ENCODE data around the gene IFNLR1. TPM values are rescaled to one million over a fixed set of nuclear protein-coding genes. Genes with fewer than 3 reads are reported as not detected.

The IFNLR1 gene
- total RNA-seq, 1 experiment from 2014 or later, result 6.1 TPM

- Mint-ChIP-seq H3K36me3 (ENCODE audit: insufficient read depth, unreplicated experiment) (no peaks in the 10 kb centered on the region), H3K9me3 (ENCODE audit: unreplicated experiment) (no peaks in the 10 kb centered on the region), H3K27ac (ENCODE audit: unreplicated experiment) (no peak overlapping the region), H3K27me3 (ENCODE audit: insufficient read depth, unreplicated experiment) (no peaks in the 10 kb centered on the region), H3K4me3 (ENCODE audit: unreplicated experiment) (no peak overlapping the region), H3K4me1 (ENCODE audit: low read depth, unreplicated experiment) (no peaks in the 10 kb centered on the region)
- TF ChIP-seq CTCF (IDR thresholded peaks at IDR 0.05; ENCODE audit: insufficient read depth in 1 of 2, low read depth in 1 of 2, low read length in 1 of 2, severe bottlenecking in 1 of 2, unreplicated experiment in 1 of 2), result no peak
- intact Hi-C loops (cut with micrococcal nuclease; ENCODE audit: unreplicated experiment), result no loop called here
- Histone ChIP-seq H3K4me3 (ENCODE audit: low read depth, low read length) (no peak overlapping the region), H3K9me3 (no peaks in the 10 kb centered on the region), H3K27me3 (replicated peaks; ENCODE audit: control insufficient read depth, insufficient read depth, low read length) (no peaks in the 10 kb centered on the region; the same call in 1 of the 2 replicates), H3K4me1 (no peaks in the 10 kb centered on the region), H3K36me3 (ENCODE audit: control insufficient read depth, insufficient read depth, low read length) (no peaks in the 10 kb centered on the region)
- ChIA-PET CTCF (no interaction called here), POLR2A (no interaction called here)
- BruUV-seq (replicated peaks), result no TSS peak
- DNase-seq, result no peak
Measured at GRCh38 chr1:24216276-24217074, 29.4 kb upstream of the IFNLR1 start.

- ChIA-PET POLR2A (no interaction called here), CTCF (no interaction called here)
- no peak for DNase-seq
- no peak for TF ChIP-seq CTCF (IDR thresholded peaks at IDR 0.05; ENCODE audit: insufficient read depth in 1 of 2, low read depth in 1 of 2, low read length in 1 of 2, severe bottlenecking in 1 of 2, unreplicated experiment in 1 of 2)
- Mint-ChIP-seq H3K27me3 (ENCODE audit: insufficient read depth, unreplicated experiment) (no peaks in the 10 kb centered on the region), H3K4me3 (ENCODE audit: unreplicated experiment) (no peak overlapping the region), H3K4me1 (ENCODE audit: low read depth, unreplicated experiment) (no peaks in the 10 kb centered on the region), H3K27ac (ENCODE audit: unreplicated experiment) (no peak overlapping the region), H3K36me3 (ENCODE audit: insufficient read depth, unreplicated experiment) (no peaks in the 10 kb centered on the region), H3K9me3 (ENCODE audit: unreplicated experiment) (no peaks in the 10 kb centered on the region)
- Histone ChIP-seq H3K36me3 (ENCODE audit: control insufficient read depth, insufficient read depth, low read length) (no peaks in the 10 kb centered on the region), H3K27me3 (replicated peaks; ENCODE audit: control insufficient read depth, insufficient read depth, low read length) (no peaks in the 10 kb centered on the region; the same call in 1 of the 2 replicates), H3K9me3 (no peaks in the 10 kb centered on the region), H3K4me1 (no peaks in the 10 kb centered on the region), H3K4me3 (ENCODE audit: low read depth, low read length) (no peak overlapping the region)
- BruUV-seq (replicated peaks), result no TSS peak
- intact Hi-C loops (cut with micrococcal nuclease; ENCODE audit: unreplicated experiment), result no loop called here
Measured at GRCh38 chr1:24215226-24215814, 28.2 kb upstream of the IFNLR1 start.

- no peaks in the 10 kb centered on the region for H3K27me3 Mint-ChIP-seq (ENCODE audit: insufficient read depth, unreplicated experiment)
- intact Hi-C loops (cut with micrococcal nuclease; ENCODE audit: unreplicated experiment), result no loop called here
Measured at GRCh38 chr1:24212376-24212775, 25.3 kb upstream of the IFNLR1 start.

More at GRCh38 chr1:24212376-24212775, 25.3 kb upstream of the IFNLR1 start:
- no peak overlapping the region for H3K4me3 ChIP-seq (ENCODE audit: low read depth, low read length)
- Mint-ChIP-seq H3K27ac (ENCODE audit: unreplicated experiment) (no peak overlapping the region), H3K36me3 (ENCODE audit: insufficient read depth, unreplicated experiment) (no peaks in the 10 kb centered on the region), H3K4me1 (ENCODE audit: low read depth, unreplicated experiment) (no peaks in the 10 kb centered on the region), H3K4me3 (ENCODE audit: unreplicated experiment) (no peak overlapping the region), H3K9me3 (ENCODE audit: unreplicated experiment) (no peaks in the 10 kb centered on the region)
- POLR2A ChIA-PET, result no interaction called here
- H3K9me3 ChIP-seq, result no peaks in the 10 kb centered on the region
- TF ChIP-seq CTCF (IDR thresholded peaks at IDR 0.05; ENCODE audit: insufficient read depth in 1 of 2, low read depth in 1 of 2, low read length in 1 of 2, severe bottlenecking in 1 of 2, unreplicated experiment in 1 of 2), result no peak
- no peaks in the 10 kb centered on the region for H3K27me3 ChIP-seq (replicated peaks; ENCODE audit: control insufficient read depth, insufficient read depth, low read length)
- no peaks in the 10 kb centered on the region for H3K4me1 ChIP-seq
- no peak for DNase-seq
- BruUV-seq (replicated peaks), result no TSS peak
- CTCF ChIA-PET, result no interaction called here
- H3K36me3 ChIP-seq (ENCODE audit: control insufficient read depth, insufficient read depth, low read length), result no peaks in the 10 kb centered on the region

Data from Caco-2 (cell line).